GM21447 (cell line): ENCODE data around the gene IQGAP2.

Source experiments
- ATAC-seq: cut with Tn5 transposase; IDR thresholded peaks from one replicate; pipeline ENCODE4 v1.9.1; 2021; ENCODE audit not compliant: unreplicated experiment

IQGAP2 gene

DNA sequence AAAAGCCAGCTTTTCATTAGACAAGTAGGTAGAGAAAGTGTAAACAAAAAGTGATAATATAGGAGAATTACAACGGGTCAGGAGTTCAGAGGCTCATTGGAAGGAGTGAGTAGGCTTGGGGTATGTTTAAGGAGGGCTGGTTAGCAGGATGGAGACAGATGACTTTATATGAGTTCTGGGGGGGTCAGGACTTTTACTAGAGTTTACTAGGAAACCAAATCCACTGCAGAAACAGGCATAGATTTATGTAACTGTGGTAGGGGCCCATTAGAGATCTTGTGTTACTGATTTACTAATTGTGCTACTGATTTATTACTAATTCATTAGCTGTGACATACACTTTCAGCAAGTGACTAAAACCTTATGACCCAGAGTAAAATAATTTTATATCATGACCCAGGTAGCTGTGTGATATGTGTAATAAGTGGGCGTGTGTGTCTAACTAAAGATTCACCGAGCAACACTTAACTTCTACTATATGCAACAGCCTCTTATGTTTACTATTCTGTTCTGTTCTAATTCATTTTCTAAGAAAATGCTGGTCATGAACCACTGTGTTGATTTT, 73.5 kb downstream of the IQGAP2 start:
- no peak for ATAC-seq

DNA sequence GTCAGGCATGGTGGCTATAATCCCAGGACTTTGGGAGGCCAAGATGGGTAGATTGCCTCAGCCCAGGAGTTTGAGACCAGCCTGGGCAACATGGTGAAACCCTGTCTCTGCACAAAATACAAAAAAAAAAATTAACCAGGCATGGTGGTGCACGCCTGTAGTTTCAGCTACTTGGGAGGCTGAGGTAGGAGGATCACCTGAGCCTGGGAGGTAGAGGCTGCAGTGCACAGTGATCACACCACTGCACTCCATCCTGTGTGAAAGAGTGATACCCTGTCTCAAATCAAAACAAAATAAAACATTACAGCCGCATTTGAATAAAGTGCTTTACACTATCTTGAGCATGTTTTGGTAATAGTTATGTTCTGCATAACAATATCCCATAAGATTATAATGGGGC, 74.0 kb downstream of the IQGAP2 start:
- no peak for ATAC-seq

DNA sequence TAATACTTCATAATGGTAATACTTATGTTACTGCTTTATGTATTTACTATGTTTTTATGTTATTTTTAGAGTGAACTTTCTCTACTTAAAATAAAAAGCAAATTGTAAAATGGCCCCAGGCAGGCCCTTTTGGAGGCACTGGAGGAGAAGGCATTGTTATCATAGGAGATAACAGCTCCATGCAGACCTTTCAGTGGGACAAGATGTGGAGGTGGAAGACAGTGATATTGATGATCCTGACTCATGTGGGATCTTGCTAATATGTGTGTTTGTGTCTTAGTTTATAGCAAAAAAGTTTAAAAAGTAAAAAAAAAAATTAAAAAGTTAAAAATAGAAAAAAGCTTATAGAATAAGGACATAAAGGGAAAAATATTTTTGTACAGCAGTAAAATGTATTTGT, 74.5 kb downstream of the IQGAP2 start:
- no peak for ATAC-seq

DNA sequence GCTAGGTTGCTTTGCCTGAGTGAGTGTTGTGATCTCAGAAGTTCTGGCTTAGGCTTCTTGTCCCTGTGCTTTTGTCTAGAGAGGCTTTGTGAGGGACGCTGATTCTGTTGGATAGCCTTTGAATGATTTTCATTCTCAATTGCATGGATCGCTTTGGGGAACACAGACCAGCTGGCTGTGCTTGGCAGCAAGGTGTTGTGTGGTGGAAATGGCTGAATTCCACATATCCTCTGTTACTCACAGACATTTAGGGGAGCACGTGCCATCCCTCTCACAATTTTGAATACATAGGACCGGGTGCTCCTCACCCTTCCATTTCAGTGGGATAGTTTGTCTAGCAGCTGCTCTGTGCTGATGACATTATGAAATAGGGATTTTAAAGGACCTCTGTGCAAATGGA, 76.2 kb downstream of the IQGAP2 start:
- no peak for ATAC-seq

DNA sequence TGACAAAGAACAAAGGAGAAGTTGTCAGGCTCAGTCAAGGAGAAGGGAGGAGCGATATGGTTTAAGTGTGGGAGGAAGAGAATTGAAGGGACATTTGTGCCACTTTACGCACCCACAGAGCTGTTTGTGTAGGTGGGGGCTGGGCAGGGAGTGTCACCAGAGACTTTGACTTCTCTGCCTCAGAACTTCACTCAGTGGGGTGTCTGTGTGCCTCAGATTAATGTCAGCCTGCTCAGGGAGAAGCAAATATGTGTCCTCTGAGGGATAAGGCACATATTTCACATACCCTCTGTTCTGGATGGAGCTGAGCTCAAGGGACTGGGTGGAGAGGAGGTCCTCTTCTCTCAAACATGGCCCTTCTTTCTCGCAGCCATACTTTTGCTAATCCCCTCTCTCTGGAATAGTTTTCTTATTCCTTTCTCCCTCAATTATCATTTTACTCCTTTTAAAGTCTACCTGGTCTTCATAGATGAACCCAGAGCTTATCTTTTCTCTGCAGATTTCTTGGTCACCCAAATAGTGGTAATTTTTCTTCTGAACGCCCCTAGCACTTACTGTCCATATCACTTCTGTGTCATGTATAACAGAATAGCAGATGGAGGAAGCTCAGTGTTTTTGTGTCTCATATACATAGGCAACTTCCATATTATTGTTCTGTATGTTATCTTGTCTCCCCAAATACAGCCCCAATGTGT, 77.0 kb downstream of the IQGAP2 start:
- ATAC-seq, result no peak

DNA sequence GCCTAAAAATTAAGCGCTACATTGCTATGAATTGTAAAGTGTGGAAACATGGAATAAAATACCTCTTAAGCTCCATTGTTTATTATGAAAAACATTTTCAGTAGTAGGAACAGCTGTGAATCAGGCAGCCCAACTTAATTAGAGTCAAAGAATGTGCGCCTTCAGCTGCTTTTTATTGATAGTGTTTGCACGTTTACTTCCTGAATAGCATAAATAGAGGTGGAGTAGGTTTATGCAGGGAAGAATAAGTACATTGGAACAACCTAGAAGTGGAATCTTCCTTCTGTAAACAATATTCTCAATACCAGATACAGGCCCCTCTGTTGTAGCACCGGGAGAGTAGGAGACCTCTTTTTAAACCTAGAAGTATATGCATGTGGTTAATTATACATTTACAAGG, 79.9 kb downstream of the IQGAP2 start:
- no peak for ATAC-seq

DNA sequence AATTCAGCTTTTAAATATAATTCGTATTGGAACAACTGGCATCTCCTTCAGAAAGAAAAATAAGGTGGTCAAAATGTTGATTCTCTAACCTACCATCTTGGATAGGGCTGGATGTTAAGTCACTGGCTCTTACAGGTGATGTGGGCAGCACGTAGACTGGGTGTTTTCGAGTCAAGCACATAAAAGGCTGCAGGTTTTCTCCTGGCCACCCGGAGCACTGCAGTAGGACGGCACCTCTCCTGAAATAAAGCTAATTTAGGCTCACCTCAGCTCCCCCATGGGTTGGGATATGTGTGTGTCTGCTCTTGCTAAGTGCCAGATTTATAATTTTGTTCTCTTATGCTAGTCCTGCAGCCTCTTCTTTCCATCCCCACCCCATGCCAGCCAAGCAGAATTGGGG, 80.3 kb downstream of the IQGAP2 start:
- ATAC-seq, result no peak

DNA sequence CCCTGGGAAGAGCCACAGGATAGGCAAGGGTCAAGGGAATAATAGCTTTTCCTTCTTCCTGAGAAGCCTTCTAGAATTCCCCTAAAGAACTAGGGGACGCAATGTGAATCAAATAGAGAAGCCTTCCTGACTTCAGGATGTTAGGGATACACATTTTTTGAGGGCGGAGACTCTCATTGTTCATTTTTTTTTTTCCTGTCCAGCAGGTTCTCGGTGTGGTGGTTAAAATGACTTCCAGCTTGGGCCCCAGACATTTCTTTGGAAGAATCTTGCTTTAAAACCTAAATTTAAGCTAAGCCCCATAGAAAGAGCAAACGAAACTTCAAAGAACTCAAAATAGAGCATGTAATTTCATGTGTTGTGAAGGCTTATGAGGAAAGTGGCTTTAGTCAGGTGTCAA, 80.8 kb downstream of the IQGAP2 start:
- ATAC-seq, result no peak

DNA sequence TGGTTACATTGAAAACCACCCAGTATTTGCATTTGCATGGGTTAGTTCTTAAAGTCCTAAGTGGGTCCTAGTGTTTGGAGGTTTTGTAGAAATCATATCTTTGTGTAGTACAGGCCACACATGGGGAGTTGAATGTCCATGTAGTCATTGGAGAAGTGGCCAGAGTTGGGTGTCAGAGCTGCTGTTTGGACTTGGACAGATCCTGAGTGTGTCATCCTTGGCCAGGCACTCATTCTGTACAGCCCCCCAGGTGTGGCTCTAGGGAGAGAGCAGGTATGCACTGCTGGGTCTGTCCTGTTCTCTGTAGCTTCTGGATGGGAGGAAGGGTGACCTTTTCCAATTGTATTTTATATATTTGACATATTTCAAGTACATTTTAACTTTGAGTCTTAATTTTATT, 82.4 kb downstream of the IQGAP2 start:
- ATAC-seq, result no peak

DNA sequence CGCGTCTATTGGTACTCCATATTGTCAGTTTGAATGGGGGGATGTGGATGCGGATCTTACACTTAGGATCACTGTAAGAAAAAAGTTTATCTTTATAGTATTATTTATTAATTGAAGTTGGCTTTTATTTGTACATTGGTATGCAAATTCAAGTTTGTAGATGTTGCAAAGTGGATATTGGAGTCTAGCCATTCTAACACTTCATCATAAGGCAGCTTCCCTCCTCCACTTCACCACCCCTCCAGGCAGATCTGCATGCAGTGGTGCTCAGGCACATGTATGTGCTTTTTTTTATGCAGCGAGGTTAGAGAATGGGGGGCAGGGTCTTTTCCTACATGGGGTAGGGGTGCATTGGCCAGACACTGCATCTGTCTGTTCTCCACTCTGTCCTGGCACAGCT, 84.3 kb downstream of the IQGAP2 start:
- ATAC-seq, result no peak

DNA sequence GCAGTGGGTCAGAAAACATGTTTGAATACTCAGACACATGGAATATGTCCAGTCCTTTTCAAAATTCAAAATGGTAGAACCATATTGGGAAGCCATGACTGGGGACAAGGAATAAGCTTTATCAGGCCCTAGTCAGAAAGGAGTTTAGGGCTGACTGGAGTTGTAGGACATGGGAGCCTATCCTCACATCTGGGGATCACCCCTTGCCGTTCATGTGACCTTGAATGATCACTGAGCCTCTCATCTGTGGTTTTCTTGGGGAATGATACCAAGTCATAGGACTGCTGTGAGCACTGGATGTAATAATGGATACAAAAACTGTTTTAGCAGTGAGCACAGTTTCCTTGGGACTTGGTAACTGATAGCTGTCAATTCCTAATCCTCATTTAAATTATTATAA, 84.7 kb downstream of the IQGAP2 start:
- no peak for ATAC-seq

DNA sequence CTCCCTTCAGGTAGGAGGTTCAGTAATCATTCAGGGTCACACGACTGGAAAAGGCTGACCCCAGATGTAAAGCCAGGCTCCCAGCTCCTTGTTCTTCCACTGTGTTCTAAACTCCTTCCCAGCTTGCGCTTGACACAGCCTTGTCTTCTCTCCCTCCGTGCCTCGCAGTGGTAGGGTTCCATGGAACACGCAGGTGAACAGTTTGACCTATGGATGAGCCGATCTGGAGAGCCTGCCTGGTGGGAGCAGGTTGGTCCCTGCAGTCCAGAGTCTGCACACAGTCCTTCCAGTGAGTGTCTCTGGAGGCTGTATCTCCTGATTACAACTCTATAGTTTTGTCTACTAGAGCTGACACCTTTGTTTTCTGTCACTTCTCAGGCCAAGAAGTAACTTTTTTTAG, 85.9 kb downstream of the IQGAP2 start:
- ATAC-seq, result no peak

DNA sequence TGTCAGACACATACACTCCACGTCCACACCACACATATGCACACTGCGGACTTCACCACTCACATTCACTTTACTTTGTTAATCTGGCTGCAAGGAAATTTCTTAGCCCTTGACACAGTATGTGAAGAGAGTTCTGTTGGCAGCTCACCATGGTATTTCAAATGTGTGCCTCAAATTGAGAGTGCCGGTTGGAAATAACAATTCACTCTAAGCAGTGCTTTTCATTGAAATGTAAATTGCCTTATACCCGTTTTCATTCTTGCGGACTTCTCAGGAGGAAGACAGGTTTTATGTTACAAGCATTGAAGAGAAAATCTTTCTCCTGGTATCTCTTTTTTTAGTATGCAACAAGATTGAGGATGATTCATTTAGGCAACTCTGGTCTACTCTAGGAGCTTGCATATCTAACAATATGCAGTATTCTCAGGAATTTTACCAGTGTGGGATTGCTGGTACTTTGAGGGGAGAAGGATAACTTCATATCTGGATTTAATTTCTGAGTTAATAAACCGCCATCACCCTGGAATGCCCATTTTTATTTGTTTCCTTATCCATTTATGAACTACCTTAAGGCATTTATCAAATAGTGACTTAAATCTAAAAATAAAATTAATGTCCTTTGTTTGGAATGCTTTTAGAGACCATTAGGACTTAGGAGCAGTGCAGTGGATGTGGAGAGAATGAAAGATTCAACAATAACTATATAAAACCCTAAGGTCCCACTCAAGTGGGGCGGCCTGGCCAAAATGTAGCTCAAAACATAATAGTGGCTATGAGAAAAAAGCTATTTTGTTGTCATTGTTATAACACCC, 87.0 kb downstream of the IQGAP2 start:
- ATAC-seq, result no peak

DNA sequence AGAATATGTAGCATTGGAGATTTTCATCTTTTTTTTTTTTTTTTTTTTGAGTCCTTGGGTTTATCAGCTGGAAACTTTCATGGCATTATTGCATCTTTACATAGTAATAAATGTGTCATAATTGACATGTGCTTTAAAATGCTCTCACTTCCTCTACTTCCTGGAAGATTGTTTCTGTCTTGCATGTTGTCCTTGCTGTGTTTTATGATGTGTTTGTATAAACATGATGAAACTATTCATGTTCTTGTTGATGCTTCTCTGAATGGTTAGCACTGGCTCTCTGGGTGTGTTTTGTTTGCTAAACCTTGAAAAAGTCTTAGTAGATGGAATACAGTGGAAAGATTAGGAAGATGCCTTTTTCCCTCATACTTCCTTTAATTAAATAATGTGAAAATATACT, 87.9 kb downstream of the IQGAP2 start:
- ATAC-seq, result no peak

DNA sequence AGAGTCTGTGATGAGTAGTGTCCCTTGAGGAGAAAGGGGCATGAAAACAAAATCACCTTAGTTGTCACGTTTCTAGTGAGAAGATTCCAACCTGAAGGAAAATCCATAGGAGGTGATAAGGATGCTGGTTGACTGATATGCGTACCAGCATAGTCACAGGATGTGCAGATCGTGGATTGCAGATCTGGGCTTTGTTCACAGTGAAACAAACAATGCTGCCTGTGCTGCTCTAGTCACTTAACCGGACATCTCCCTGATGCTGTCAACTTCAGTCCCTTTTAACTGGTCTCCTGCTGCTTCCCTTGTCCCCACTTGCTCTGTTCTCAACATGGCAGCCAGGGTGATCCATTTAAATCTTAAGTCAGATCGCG, 89.7 kb downstream of the IQGAP2 start:
- no peak for ATAC-seq

DNA sequence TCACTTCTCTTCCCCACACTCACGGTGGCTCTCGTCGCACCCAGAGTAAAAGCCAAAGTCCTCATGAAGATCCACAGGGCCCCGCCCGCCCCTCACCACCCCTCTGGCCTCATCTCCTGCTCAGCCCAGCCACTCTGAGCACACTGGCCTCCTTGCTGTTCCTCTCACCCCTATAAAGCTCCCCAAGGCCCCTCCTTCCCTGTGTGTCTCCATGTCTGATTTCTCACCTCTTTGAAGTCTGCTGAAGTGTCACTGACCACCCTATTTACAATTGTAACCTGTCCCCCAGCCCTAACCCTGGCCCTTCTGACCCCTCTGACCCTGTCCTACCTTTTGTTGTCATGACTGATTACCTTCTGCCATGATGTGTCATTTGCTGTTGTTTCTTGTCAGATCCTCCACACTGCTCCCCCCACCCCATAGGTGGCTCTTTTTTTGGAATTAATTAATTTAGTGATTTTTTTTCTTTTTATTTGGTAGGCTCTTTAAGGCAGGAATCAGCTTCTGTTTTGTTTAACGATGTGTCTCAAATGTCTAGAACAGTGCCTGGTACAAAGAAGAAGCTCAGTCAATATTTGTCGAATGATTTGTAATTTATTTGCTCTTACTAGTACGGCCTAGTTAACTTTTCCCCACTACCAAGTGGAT, 90.2 kb downstream of the IQGAP2 start:
- no peak for ATAC-seq

DNA sequence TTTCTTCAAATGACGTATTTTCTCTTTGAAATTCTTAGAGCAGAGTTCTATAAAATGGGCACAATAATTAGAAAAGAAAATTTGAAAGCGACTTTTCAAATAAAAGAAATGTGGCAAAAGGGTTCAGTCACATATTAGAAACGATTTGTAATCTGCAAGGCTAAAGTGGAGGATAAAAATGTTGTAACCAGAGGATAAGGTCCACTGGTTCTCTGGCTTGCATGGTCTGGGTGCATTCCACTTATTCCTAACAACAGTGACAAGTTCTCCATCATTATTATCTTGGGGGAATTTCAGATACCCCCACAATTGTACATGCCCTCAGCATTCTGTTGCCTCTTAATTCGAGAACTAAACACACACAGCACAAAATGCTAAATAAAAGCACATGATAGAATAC, 91.1 kb downstream of the IQGAP2 start:
- ATAC-seq, result no peak

DNA sequence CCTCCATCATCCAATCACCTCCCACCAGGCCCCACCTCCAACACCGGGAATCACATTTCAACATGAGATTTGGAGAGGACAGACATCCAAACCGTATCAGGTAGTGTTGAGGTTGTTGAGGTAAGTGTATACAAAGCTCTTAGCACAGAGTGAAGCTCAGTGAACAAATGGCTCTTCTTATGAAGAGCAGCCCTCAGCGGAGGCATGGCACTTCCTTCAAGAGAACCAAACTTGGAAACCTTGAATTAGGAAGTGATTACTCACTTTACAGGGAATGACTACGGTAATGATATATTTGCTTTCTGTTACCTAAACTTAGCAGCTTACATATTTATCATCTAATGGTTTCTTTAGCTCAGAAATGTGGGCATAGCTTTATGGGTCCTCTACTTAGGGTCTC, 92.8 kb downstream of the IQGAP2 start:
- ATAC-seq, result no peak

DNA sequence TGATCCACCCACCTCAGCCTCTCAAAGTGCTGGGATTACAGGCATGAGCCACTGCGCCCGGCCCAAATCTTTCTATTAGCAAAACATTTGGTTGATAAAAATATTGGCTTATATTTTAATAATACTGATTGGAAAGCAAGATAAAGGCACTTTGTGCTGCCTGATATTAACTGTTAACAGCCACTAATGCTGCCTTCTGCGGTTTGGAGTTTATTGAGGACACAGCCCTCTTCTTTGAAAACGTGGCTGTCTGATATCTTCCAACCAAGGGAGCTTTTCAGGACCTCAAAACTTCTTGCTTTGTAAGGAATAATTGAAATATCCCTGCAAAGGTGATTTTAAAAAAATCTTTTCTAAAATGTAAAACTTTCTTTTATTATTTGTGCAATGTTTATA, 94.0 kb downstream of the IQGAP2 start:
- ATAC-seq, result no peak

DNA sequence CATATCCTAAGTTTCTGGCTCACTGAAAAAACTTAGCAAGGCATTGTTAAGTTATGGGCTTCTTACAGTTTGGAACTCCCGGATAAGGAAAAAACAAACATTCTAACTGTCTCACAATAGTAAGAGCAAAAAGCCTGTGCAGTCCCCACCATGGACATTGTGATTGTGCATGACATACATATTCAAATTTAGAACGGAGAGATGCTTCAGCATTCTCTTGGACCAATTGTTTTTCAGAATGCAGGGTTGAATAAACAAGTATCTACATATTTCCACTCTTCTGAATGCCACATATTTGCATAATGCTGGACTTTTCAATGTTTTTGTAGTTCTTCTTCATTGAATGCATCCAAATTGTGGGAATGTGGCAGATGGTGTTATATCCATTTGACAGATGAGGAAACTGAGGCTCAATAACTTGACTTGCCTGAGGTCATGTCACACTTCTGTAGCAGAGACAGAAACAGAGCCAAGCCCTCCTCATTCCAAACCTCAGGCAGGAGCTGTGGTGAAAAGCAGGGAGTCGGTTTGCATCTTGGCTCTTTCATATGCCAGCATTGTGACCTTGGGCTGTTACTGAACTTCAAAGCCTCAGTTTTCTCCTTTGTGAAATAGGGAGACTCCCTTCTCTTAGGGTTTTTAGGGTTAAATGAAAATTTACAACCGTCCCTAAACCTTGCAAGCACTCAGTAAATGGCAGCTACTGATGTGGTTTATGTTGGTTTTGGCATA, 95.1 kb downstream of the IQGAP2 start:
- ATAC-seq, result no peak

DNA sequence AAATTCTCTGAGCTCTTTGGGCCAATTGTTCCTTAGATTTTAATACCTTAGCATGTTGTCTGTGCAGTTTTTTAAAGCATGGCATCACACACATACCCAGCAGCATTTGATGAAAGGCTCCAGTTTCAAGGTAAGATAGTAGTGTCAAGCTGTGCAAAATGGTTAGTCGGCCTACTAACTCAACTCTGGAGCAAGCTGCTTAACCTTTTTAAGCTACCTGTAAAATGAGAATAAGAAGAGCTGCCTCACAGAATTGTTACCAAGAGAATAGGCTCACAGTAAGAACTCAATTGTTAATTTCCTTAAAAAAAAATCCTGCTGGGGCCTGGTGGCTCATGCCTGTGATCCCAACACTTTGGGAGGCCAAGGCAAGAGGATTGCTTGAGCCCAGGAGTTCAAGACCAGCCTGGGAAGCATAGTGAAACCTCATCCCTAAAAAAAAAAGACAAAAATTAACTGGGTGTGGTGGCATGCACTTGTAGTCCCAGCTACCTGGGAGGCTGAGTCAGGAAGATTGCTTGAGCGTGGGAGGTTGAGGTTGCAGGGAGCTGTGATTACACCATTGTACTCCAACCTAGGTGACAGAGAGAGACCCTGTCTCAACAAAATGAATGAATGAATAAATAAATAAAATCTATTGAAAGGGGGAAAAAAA, 96.5 kb downstream of the IQGAP2 start:
- no peak for ATAC-seq
